Breast epithelium (tissue), 3 donors: ENCODE data around the gene CNOT2.

Source experiments
- POLR2A ChIP-seq: fragments of 450-650 bp; IDR thresholded peaks from one replicate; pipeline ENCODE4 v1.6.1; 2016; ENCODE audit warnings: antibody characterized with exemption, mild to moderate bottlenecking, moderate library complexity
- TF ChIP-seq, protein P1 (sequence below), 3 donors: fragments of 450-650 bp; IDR thresholded peaks; one replicate each; pipeline ENCODE4 v1.5.1; 2016 to 2017; ENCODE audit warnings: antibody characterized with exemption in 3 of 3, mild to moderate bottlenecking in 3 of 3, moderate library complexity in 3 of 3

DNA sequence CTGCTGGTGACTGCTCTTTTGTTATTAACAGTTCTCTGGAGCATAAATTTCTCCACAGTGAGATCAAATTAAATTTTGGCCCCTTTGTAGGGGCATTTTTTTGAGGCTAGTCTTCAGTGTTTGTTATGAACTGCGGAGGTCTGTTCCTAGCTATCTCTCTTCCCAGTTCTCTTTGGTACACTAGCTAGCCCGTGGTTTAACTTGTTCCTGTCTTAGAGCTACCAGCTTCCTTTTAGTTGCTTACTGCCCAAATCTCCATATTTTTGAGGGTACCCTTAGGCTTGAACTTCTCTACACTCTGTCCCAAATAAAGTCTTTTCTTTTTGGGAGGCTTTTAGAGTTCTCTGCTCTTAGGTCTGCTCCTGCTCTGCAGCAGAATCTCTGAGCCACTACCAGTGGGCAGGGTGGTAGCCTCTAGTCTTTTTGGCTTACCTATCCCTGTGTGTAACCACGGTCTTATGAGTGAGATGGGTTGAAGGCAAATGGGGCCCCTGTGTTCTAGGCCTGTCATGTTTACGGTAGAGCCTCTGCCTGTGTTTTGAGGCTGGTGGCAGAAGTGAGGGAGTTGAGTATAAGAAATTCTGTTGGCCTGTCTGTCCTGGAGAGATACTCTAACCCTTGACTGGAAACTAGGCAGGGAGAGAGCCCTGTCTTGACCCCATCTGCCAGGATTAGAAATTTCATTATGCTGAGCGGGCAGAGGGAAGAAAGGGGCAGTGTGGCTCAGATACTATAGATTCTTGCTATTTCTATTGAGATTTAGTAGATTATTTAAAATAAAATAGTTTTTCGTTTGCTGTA lies 21.0 kb downstream of the CNOT2 start:
- TF ChIP-seq POLR2A, result no peak
- TF ChIP-seq, protein P1, sequence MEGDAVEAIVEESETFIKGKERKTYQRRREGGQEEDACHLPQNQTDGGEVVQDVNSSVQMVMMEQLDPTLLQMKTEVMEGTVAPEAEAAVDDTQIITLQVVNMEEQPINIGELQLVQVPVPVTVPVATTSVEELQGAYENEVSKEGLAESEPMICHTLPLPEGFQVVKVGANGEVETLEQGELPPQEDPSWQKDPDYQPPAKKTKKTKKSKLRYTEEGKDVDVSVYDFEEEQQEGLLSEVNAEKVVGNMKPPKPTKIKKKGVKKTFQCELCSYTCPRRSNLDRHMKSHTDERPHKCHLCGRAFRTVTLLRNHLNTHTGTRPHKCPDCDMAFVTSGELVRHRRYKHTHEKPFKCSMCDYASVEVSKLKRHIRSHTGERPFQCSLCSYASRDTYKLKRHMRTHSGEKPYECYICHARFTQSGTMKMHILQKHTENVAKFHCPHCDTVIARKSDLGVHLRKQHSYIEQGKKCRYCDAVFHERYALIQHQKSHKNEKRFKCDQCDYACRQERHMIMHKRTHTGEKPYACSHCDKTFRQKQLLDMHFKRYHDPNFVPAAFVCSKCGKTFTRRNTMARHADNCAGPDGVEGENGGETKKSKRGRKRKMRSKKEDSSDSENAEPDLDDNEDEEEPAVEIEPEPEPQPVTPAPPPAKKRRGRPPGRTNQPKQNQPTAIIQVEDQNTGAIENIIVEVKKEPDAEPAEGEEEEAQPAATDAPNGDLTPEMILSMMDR (IDR thresholded peaks at IDR 0.05), result no peak
